ENCODE results near the gene OOEP.
"Not testable (repeated sequence)": the region's sequence is repeated elsewhere in the genome, so short reads cannot be mapped to it uniquely, and the experiment has no call there.

The OOEP gene

DNA sequence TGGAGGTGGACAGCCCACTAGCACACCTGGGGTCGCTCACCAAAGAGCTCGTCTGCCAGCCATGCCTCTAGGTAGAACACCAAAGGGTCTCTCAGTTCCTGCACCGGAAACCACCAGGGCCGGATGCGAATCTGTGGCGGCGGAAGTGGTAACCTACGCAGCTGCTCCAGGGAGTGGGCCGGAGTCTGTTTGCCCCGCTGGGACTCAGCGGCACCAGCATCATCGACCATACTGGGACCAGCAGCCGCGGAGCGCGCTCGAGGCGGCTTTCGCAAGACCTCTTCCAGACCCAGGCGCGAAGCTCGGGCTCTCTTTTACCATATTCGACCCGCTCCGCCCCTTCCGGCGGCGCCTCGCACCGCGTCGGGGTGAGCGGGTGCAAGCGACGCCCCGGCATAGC, at the start of gene OOEP:
Gene OOEP (minus strand): TSS at position 335 of the 400 bp plus-strand sequence. CDS start 105 bp downstream, at position 230.
- DNase-seq = no peak

DNA sequence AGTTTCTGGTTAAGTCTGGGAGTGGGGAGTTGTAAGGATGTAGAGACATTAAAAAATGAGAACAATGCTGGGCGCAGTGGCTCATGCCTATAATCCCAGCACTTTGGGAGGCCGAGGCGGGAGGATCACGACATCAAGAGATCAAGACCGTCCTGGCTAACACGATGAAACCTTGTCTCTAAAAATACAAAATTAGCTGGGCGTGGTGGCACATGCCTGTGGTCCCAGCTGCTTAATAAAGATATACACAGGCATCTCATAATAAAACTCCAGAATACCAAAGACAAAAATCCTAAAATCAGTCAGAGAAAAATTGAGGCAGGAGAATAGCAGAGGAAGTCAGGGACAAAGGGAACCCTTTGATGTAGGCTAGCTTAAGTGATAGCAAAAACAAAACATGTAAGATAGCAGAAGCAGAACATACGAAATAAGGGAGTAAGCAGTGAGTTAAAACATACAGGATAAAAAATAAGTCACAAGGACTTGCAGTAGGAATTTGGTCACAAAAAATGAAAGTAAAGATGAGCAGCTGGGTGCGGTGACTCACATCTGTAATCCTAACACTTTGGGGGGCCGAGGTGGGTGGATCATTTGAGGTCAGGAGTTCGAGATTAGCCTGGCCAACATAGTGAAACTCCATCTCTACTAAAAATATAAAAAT, 48.5 kb upstream of the OOEP start:
- DNase-seq = no peak

DNA sequence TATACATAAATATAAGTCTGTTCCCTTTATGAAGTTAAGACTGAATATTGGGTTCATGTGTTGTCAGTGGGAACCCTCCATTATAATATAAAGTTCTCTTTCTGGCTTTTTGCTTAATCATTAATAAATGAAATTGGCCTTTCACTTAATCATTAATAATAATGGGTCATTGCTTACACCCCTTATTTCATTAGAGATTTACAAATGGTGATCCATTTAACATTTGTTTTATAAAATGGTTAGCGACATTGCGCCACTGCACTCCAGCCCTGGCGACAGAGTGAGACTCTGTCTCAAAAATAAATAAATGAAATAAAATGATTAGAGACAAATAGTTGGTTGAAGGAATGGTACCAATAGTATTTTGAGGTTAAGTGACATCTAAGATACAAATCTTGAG, 43.4 kb upstream of the OOEP start:
- no peak for DNase-seq

DNA sequence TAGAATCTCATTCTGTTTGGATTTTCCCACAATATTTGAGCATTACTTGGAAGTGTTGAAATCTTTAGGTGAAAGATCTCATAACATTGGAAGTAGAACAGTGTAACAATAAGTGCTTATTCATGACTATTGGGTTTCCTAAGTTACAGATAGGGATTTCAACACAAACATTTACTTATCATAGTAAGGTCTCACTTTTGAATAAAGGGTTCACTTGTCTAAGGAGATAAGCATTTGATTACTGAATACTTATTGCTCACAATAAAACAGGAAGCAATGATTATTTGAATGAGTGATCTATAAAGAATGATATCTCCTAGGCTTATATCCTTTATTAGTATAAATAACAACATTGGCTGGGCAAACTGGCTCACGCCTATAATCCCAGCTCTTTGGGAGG, 39.7 kb upstream of the OOEP start:
- DNase-seq = no peak

DNA sequence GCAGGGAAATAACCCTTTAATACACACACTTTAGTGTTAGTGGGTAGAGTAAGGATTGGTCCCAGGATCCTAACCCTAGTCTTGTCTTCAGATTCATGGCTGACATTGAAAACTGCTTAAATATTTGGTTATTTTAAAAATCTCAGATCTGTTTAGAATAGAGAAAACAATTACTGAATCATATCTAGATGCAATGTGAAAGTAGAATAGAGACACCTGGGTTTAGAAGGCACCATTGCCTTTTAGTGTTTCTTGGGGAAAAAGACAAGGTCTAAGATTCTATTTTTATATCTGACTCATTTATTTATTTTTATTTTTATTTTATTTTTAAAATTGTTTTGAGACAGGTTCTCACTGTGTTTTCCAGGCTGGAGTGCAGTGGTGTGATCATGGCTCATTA, 31.0 kb upstream of the OOEP start:
- no peak for DNase-seq

DNA sequence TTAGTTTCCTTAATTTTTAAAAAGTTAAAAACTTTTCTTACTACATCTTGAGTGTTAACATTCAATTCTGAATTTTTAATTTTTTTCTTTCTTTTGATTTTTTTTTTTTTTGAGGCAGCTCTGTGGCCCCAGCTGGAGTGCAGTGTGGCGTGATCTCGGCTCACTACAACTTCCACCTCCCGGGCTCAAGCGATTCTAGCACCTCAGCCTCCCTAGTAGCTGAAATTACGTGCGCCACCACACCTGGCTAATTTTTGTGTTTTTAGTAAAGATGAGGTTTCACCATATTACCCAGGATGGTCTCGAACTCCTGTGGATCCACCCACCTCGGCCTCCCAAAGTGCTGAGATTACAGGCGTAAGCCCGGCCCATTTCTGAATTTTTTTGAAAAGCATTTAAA, 26.2 kb upstream of the OOEP start:
- no peak for DNase-seq

DNA sequence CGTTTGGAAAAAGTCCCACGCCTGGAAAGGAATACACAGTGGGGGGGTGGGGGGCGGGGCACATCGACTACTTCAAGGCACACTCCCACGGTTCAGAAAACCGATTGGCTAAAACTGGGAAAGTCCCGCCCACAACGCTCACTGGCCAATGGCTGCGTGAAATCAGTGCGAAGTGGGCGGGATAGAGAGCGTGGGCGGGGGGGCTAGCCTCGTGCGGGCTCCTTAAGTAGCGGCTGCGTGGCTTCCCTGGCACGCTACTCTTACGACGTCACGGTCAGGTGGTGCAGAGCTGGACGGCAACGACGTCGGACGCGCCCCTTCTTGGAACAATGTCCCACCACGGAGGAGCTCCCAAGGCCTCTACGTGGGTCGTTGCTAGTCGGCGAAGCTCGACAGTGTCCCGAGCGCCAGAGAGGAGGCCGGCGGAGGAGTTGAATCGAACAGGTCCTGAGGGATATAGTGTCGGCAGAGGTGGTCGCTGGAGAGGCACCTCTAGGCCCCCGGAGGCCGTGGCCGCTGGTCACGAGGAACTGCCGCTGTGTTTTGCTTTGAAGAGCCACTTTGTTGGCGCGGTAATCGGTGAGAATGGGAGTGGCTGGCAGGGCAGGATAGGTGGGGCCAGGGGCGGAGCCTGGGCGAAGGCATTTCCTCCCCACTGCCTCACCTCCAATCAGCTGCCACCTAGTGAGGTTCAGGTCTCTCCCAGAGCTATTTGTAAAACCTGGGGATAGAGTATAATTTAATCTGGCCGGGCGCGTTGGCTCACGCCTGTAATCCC, 25.1 kb upstream of the OOEP start, which contains the start of gene DDX43:
Gene DDX43 (plus strand): TSS at position 252 of the 778 bp plus-strand sequence. CDS start 78 bp downstream, at position 330.
- DNase-seq = peak; percentile 32

DNA sequence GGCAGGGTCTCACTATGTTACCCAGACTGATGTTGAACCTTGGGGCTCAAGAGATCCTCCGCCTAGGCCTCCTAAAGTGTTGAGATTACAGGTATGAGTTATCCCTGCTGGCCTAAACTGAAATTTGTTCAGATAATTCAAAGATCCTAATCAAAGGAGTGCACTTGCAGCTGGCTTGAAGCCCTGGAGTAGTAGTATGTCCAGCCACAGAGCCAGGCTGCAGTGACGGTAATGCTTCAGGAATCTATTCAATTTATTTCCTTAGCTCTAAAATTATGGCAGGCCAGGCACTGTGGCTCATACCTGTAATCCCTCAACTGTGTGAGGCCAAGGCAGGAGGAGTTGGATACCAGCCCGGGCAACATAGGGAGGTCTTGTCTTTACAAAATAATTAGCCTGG, 23.6 kb upstream of the OOEP start:
- no peak for DNase-seq

DNA sequence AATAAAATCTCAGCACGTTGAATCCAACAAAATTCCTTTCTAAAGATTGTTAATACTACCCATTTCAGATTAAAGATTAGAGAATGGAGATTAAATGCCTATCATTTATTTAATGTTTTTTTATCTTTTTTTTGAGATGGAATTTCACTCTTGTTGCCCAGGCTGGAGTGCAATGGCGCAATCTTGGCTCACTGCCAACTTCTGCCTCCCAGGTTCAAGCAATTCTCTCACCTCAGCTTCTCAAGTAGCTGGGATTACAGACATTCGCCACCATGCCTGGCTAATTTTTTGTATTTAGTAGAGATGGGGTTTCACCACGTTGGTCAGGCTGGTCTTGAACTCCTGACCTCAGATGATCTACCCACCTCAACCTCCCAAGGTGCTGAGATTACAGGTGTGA, 22.5 kb upstream of the OOEP start:
- not testable (repeated sequence) for DNase-seq

DNA sequence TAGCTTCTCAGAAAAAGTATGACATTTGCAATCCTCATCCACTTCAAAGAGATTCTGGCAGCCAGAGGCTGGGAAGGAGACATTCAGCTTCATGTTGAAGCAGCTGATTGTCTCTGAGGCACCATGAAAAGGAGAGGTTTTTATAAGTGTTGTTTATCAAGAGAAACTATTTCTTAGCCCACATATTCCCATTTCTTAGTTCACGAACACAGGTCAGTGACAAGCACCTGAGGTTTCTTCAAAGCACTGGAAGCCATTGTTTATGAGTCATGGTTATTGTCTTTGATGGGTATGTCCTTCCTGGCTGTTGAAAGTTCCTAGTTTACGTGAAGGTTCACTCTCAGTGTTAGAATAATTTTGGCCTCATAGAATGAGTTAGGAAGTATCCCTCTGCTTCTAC, 22.0 kb upstream of the OOEP start:
- DNase-seq = no peak

DNA sequence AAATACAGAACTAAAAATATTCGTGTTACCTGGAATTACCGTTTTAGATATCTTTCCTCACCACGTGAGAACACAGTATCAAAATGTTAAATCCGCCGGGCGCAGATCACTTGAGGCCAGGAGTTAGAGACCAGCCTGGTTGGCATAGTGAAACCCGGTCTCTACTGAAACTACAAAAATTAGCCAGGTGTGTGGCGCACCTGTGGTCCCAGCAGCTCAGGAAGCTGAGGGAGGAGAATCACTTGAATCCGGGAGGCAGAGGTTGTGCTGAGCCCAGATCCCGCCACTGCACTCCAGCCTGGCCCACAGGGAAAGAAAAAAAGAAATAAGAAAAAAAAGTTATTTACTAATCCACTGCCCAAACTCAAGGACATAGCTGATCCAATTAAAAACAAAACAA, 20.2 kb upstream of the OOEP start:
- DNase-seq = no peak

DNA sequence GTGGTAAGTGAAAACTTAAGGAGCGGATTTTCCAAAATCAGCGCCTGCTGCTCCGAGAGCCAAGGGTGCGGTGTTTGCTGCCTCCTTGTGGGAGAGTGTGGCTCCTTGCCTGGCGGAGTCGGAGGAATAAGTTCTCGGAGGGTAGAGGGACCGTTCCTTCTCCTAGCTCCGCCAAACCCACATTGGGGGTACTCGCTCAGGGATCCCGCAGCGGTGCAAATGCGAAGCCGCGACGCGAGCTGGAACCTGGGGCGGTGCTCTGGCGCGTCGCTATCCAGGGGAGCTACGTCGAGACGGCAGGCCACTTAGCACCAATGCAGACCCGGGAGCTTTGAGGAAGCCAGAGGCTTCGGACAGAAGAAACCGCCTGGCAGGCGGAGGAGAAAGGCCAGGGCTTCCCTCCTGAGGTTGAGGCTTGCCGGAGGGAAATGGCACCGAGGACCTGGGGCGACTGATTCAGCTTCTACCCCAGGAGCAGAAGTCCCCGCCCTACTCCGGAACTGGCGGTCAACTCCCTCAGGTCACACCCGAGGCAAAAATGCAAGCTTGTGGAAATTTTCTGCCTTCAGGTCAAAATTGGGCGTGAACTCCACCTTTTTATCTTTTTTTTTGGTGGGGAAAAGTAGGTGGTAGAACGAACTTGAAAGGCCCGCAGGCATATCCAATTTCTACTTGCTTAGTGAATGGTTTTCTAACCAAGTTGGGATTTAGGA, 19.3 kb upstream of the OOEP start:
- peak; percentile 46 for DNase-seq

DNA sequence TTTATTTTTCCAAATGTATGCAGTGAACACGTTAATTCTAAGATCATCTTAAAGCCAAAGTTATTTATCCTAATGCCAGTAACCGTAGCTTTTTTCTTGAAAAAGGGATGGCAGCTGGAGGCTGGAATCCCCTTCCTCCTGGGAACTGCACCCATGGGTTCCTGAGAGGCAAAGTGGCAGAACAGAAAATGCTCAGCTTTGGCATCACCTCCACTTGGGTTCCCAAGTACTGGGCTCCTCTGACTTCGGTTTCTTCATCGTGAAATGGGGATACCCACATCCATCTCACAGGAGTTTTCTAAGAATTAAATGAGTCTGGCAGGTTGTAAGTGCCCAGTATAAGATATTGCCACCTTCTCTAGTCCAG, 18.7 kb upstream of the OOEP start:
- no peak for DNase-seq

DNA sequence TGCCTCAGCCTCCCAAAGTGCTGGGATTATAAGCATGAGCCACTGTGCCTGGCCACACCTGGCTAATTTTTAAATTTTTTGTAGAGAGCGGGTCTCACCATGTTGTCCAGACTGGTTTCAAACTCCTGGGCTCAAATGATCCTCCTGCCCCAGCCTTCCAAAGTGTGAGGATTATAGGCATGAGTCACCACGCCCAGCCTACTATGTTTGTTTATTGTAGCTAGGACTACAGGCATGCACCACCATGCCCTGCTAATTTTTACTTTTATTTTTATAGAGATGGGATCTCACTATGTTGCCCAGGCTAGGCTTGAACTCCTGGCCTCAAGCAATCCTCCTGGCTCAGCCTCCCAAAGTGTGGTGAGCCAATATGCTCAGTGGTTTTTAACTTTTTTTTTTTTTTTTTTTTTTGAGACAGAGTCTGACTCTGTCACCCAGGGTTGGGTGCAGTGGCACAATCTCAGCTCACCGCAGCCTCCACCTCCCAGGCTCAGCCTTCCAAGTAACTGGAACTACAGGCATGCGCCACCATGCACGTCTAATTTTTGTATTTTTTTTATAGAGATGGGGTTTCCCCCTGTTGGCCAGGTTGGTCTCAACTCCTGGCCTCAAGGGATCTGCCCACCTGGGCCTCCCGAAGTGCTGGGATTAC, 12.9 kb upstream of the OOEP start:
- DNase-seq = no peak

DNA sequence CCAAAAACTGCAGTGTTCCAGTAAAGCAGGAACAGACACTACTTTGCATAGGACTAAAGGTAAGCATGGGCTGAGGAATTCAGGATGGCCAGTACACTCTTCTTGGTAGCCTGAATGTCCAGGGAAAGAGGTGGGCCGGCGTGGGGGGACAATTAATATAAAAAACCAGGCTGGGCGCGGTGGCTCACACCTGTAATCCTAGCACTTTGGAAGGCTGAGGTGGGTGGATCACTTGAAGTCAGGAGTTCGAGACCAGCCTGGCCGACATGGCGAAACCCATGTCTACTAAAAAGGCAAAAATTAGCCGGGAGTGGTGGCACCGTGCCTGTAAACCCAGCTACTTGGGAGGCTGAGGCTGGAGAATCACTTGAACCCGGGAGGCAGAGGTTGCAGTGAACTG, 11.8 kb upstream of the OOEP start:
- DNase-seq = not testable (repeated sequence)

DNA sequence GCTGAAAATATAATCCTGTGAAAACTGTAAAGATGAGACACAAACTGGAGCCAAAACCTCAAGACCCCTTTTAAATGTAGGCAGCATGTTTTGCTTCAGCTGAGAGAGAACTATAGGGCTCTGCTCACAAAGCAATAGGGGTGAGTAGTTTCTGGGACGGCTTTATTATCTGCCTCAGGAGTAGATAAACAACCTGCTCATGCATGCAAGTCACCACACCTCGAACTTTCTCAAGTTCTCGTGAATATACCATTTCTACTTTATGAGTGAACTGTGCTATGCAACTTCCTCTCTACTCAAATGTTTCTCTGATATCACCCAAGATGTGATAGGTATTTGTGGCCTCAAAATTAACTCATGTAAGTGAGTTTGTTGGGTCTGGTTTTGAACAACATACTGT, 7.5 kb upstream of the OOEP start:
- DNase-seq = no peak

DNA sequence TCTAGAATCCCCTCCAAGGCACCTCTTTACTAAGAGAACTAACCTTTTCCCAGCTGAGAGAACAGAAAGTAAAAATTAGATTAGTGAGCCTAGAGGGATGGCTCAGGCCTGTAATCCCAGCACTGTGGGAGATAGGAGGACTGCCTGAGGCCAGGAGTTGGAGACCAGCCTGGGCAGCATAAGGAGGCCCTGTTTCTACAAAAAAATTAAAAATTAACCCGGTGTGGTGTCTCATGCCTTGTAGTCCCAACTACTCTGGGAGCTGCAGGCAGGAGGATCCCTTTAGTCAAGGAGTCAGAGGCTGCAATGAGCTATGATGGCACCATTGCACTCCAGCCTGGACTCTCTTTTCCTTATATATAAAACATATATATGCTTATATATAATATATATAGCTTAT, 5.5 kb upstream of the OOEP start:
- DNase-seq = no peak

DNA sequence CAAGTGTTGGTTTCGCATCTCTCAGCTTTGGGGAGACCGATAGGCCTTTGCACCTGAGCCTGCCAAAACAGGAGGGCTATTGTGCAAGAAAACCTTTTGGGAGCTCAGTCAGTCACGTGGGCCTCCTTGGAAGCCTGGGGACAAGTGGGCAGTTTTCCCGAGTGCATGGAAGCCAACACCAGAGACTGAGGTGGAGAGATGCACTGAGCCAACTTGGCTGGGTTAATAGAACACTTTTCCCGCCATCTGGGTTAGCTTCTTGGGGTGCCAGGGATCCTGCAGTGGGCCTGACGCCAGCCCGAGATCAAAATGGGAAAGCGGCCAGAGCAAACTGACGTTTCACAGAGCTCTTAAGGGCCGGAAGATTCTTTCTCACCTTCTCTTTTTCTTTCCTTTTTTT, 2.8 kb upstream of the OOEP start:
- no peak for DNase-seq

DNA sequence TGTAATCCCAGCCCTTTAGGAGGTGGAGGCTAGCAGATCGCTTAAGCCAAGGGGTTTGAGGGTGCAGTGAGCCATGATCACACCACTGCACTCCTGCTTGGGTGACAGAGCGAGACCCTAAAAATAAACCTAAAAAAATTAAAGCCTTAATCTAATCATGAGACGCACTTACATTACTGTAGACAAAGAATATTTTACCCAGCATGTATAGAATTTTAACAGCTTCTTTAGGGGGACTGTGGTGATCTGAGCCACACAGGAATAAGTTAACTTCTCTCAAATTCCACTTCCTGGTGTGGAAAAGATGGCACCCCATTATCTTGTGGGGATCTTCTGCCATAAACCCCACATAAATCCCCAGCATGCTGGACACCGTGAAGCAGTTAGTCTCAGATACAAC, 2.3 kb upstream of the OOEP start:
- DNase-seq = no peak

DNA sequence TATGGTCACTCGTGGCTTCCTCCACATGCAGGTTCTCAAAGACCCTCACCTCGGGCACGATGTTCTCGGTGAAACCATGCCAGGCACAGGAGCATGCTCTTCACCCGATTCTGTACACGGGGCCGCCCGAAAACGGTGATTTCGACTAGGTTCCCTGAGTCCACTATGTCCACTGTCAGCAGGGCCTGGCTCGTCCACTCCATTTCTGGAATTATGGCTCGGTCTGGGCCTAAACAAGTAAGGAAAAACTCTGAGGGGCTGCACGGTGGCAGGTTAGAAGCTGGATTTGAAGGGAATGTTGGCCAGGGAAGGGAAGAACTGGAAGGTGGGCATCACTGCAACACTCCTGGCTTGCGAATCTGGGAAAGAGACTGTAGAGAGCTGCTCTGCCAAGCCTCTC, 540 bp downstream of the OOEP start:
- DNase-seq = no peak

DNA sequence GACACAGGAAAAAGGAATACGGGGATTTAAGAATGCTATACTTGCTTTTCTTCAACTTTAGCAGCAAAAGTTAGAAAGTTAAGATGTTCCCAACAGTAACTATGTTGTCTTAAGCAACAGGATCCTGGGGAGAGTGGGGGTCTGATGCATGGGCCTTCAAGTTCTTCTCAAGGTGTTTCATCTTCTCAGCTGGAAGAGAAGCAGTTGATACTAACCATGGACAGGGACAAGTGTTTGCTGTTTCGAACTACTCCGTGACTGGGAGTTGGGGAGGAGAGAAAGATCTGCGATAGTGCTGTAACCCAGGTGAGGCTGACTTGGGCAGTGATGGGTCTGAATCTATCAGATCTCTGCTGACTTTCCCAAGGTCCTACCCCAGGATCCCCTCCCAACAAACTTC, 1.0 kb downstream of the OOEP start:
- DNase-seq = no peak

DNA sequence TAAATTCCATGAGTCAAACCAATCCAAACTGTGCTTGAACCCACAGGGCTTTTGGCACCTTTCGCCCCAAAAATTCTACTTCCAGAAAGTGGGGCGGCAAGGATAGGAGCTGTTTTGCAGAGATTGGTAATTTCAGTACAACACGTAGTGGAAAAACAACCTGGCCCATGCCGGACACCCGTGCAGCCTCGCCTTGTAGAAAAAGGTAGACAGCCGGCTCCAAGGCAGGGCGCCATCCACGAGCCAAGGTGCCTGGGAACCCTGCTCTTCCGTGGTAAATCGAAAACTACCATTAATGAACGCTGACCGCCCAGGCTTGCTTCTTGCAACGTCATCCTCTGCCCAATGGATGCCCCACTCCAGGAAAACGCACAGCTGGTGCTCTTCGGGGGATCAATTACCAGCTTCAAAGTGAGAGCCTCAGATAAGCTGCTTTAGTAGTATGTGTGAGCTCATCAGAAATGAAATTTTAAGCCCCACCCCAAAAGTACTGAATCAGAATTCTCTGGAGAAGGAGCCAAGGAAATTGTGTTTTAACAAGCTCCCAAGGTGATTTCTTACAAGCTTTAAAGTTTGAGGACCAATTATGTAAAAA, 1.8 kb downstream of the OOEP start:
- DNase-seq = no peak

DNA sequence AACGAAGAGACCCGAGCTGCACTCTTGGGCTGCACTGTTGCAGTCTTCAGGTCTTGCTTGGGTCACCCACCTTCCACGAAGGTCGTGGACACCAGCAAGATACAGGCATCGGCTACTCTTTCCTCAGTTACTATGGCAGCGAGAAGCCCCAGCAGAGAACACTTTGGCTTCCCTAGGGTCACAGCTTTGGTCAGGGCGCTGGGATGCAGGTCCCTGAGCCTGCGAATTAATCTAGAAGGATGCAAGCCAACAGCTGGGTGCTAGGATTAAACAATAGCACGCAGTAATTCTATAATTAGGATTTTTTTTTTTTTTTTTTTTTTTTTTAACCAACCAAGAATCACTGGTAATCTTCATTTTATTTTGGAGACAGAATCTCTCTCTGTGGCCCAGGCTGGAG, 5.1 kb downstream of the OOEP start:
- DNase-seq = no peak

All from activated effector memory CD4-positive, alpha-beta T cell treated with Interleukin-2 at 50 U/mL for 16 hours (primary cell).